HepG2 (cell line): ENCODE measurements around the gene MLLT11. TPM values are rescaled to one million over a fixed set of nuclear protein-coding genes. Genes with fewer than 3 reads are reported as not detected.

Source experiments
- ATAC-seq: fragments of 200-7000 bp; cut with Tn5 transposase; 3 replicates; pipeline ENCODE4 v1.9.1; 2020; ENCODE audit warnings: mild to moderate bottlenecking, moderate library complexity
- BruUV-seq: library from RNA; stranded (reverse); fragments of 400-500 nt; replicated peaks from 2 replicates; lab custom pipeline; 2021; lab: Mats Ljungman, UMichigan
- CTCF ChIA-PET: fragments of 300-600 bp; formaldehyde crosslinking; extraction: SDS; loops from one replicate; lab custom pipeline; 2021; ENCODE audit warnings: low total read pairs, inconsistent platforms, low intra/inter-chr PET ratio; lab: Yijun Ruan, JAX
- POLR2A ChIA-PET: fragments of 350-600 bp; sonication (Branson Sonifier 250); formaldehyde crosslinking; loops from one replicate; lab custom pipeline; 2020; ENCODE audit warnings: antibody characterized with exemption, inconsistent platforms; lab: Yijun Ruan, JAX
- DNase-seq: peaks from one replicate; pipeline ENCODE4 v3.0.0-alpha.2; 2015; ENCODE audit warnings: low spot score
- FAIRE-seq: peaks from 3 replicates; lab custom pipeline; 2011; peaks lifted over from hg19 to GRCh38; lab: Jason Lieb, UNC
- H2AFZ ChIP-seq: one replicate; pipeline ENCODE4 v1.6.1; 2011; ENCODE audit warnings: low read length, inconsistent platforms
- H3K27ac ChIP-seq: fragments of 300-600 bp; 3 replicates; pipeline ENCODE4 v1.8.0; 2011; ENCODE audit warnings: mixed run types, mild to moderate bottlenecking, mixed read lengths, low read length, inconsistent platforms; ENCODE audit not compliant: insufficient read depth; ENCODE audit errors: extremely low read length
- H3K27me3 ChIP-seq, 2 experiments: fragments of 200-600 bp in 1 of 2; 2 replicates in 1 of 2; 3 replicates in 1 of 2; pipeline versions ENCODE4 v1.6.0 to v1.8.0; 2011; ENCODE audit warnings: low read length in 2 of 2, mild to moderate bottlenecking in 2 of 2, moderate library complexity in 2 of 2, inconsistent platforms in 1 of 2; ENCODE audit not compliant: insufficient read depth in 2 of 2, control insufficient read depth in 1 of 2
- H3K36me3 ChIP-seq, 2 experiments: fragments of 200-600 bp in 1 of 2; replicated peaks in 1 of 2; 2 replicates in 1 of 2; 3 replicates in 1 of 2; pipeline versions ENCODE4 v1.5.1 to v1.8.0; 2011; ENCODE audit warnings: low read length in 2 of 2, inconsistent platforms in 1 of 2; ENCODE audit not compliant: insufficient read depth in 2 of 2, control insufficient read depth in 1 of 2
- H3K4me1 ChIP-seq: 2 replicates; pipeline ENCODE4 v1.5.1; 2012; ENCODE audit warnings: low read length, inconsistent platforms; ENCODE audit not compliant: insufficient read depth
- H3K4me2 ChIP-seq: 2 replicates; pipeline ENCODE4 v1.6.0; 2011; ENCODE audit warnings: low read depth, low read length, inconsistent platforms
- H3K4me3 ChIP-seq, 3 experiments: fragments of 200-600 bp in 1 of 3; sonication (generic), shearing (Covaris generic) in 1 of 3; replicated peaks in 1 of 3; 2 replicates each; pipeline ENCODE4 v1.5.1; 2011 to 2016; ENCODE audit warnings: low read length in 3 of 3, inconsistent platforms in 2 of 3, low read depth in 2 of 3, mild to moderate bottlenecking in 2 of 3, control low read depth in 1 of 3, mixed read lengths in 1 of 3; ENCODE audit not compliant: insufficient read depth in 1 of 3
- H3K79me2 ChIP-seq: one replicate; pipeline ENCODE4 v1.6.1; 2011; ENCODE audit warnings: low read length, inconsistent platforms; ENCODE audit not compliant: insufficient read depth
- H3K9ac ChIP-seq: 2 replicates; pipeline ENCODE4 v1.6.0; 2011; ENCODE audit warnings: mild to moderate bottlenecking, low read depth, low read length, inconsistent platforms; ENCODE audit not compliant: insufficient read depth
- H3K9me3 ChIP-seq: 2 replicates; pipeline ENCODE4 v1.5.1; 2012; ENCODE audit warnings: mild to moderate bottlenecking, low read length
- H4K20me1 ChIP-seq: 2 replicates; pipeline ENCODE4 v1.6.0; 2011; ENCODE audit warnings: inconsistent platforms, mild to moderate bottlenecking, low read length, moderate library complexity; ENCODE audit not compliant: insufficient read depth
- ASH2L ChIP-seq: fragments of 300-600, 200-600 bp; sonication (generic); IDR thresholded peaks from 2 replicates; pipeline ENCODE4 v1.7.0; 2017; ENCODE audit warnings: low read depth, mild to moderate bottlenecking, moderate library complexity, mixed read lengths, low read length; ENCODE audit not compliant: insufficient read length
- MIXL1 ChIP-seq: IDR thresholded peaks from 2 replicates; pipeline ENCODE4 v1.6.1; 2016
- PATZ1 ChIP-seq: sonication (generic); formaldehyde crosslinking; IDR thresholded peaks from 2 replicates; pipeline ENCODE4 v1.4.0; 2020; ENCODE audit warnings: missing genetic modification reagents
- SMAD1 ChIP-seq: sonication (generic); formaldehyde crosslinking; IDR thresholded peaks from 2 replicates; pipeline ENCODE4 v1.4.0; 2020; ENCODE audit warnings: missing genetic modification reagents, low read depth, mild to moderate bottlenecking, borderline replicate concordance
- SNAI1 ChIP-seq: sonication (generic); formaldehyde crosslinking; IDR thresholded peaks from 2 replicates; pipeline ENCODE4 v1.5.0; 2020; ENCODE audit warnings: mild to moderate bottlenecking, missing genetic modification reagents, borderline replicate concordance
- STAG1 ChIP-seq: sonication (generic); formaldehyde crosslinking; IDR thresholded peaks from 2 replicates; pipeline ENCODE4 v1.4.0; 2020; ENCODE audit warnings: missing genetic modification reagents
- ZNF143 ChIP-seq: sonication (generic); formaldehyde crosslinking; IDR thresholded peaks from 2 replicates; pipeline ENCODE4 v1.4.0; 2020; ENCODE audit warnings: missing genetic modification reagents
- ZNF724P ChIP-seq: sonication (generic); formaldehyde crosslinking; IDR thresholded peaks from 2 replicates; pipeline ENCODE4 v1.8.0; 2022; ENCODE audit warnings: missing genetic modification reagents, borderline replicate concordance
- WGBS: methylation state at CpG from one replicate; pipeline ENCODE4 v1.1.6; 2017; ENCODE audit warnings: low lambda C conversion rate; 5-methylcytosine and 5-hydroxymethylcytosine counted together
- in situ Hi-C: cut with HindIII; loops from 2 replicates; pipeline ENCODE4 v1.10.0; 2017; ENCODE audit warnings: low pct_unique_long_range_greater_than_20kb; ENCODE audit not compliant: extremely low pct_ligation_motif_present
- intact Hi-C: fragments of 100-400 bp; cut with micrococcal nuclease; formaldehyde crosslinking; loops from one replicate; pipeline ENCODE4 v1.10.0; 2022; ENCODE audit not compliant: unreplicated experiment
- polyA plus RNA-seq, 8 experiments: library from polyadenylated mRNA; depleted of rRNA in 3 of 8; stranded (reverse) in 7 of 8; unstranded in 1 of 8; fragments of >200 nt; fragmentation: Illumina TruSeq in 4 of 8; extraction: Trizol in 4 of 8; gene quantifications; 2 replicates each; pipeline versions ENCODE4 v1.2.1 to v1.2.3, GENCODE V29; 2011 to 2016; ENCODE audit warnings: low read depth in 4 of 8, missing spikeins in 1 of 8, mixed read lengths in 1 of 8; ENCODE audit not compliant: insufficient read depth in 1 of 8
- total RNA-seq, 5 experiments: library from RNA; depleted of rRNA; stranded (reverse); fragments of >200 nt; fragmentation: Illumina TruSeq; extraction: Trizol; gene quantifications; 2 replicates each; pipeline ENCODE4 v1.2.3, GENCODE V29; 2016; ENCODE audit warnings: low read depth in 1 of 5
- TF ChIP-seq, protein P1 (sequence below): sonication (generic); formaldehyde crosslinking; IDR thresholded peaks from 2 replicates; pipeline ENCODE4 v1.9.0; 2021; ENCODE audit warnings: missing genetic modification reagents, borderline replicate concordance
- TF ChIP-seq, protein P2 (sequence below): IDR thresholded peaks from 2 replicates; pipeline ENCODE4 v1.6.1; 2018; ENCODE audit warnings: missing genetic modification reagents
- TF ChIP-seq, protein P3 (sequence below): sonication (generic); formaldehyde crosslinking; IDR thresholded peaks from 2 replicates; pipeline ENCODE4 v1.8.0; 2022; ENCODE audit warnings: missing genetic modification reagents, mild to moderate bottlenecking, inconsistent platforms, borderline replicate concordance
- TF ChIP-seq, protein P4 (sequence below): sonication (generic); formaldehyde crosslinking; IDR thresholded peaks from 2 replicates; pipeline ENCODE4 v1.4.0; 2020; ENCODE audit warnings: missing genetic modification reagents, borderline replicate concordance

Gene MLLT11
- total and polyA plus RNA-seq, 2 of the 13 experiments (the other 11 are each of a cell fraction or from before 2014, with no cell fraction given): 0.21 to 0.22 TPM

DNA sequence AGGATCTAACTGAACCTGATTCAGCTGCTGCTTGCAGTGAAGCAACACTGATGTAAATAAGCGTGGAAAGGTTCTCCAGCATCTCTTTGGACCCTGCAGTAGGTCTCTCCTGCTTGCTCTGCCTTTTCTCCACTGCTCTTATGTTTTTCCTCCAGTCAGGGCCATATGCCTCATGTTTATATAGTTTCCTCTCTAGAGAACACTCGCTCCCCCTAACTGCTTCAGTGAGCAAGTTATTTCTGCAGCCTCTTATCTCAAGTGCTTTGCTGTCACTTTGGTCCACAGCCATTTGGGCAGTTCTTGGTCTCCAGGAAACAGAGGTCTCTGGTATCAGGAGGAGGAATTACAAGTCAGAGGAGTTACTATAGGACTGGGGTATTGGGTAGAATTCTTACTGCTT is 46.7 kb upstream of the MLLT11 start (continued):
- peak; percentile 9 for TF ChIP-seq ASH2L
- TF ChIP-seq, all 625 proteins: peak for 10

DNA sequence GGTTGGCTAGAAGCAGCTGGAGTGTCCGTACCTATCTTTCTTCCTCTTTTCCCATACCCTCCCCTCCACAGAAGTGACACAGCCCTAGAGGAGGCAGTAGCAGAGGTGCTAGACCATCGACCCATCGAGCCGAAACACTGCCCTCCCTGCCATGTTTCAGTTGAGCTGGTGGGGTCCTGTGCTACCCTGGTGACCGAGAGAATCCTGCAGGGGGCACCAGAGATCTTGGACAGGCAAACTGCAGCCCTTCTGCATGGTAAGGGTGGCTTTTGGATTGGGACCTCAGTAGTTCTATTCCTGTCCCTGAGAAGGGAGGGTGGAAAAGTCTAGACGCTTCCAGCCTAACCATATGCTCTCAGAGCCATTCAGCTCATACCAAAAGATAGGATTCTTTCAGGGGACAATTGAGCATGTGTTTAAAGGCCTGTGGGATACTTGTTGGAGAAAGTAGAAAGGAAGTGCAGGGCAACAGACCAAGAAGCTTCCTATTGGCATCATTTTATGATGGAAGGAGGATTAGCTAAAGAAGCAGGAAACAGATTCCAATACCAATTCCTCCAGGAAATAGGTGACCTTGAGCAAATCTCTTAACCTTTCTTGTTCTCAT is 35.6 kb upstream of the MLLT11 start:
- in situ Hi-C loops (no loop called here), intact Hi-C loops (loop anchor here (1.0 to 2.0 kb wide), 3 partner anchors 24 to 132 kb away; partner anchors contain the start of genes SEMA6C and TNFAIP8L2)
- BruUV-seq: no TSS peak
- Histone ChIP-seq H3K27ac (no peak overlapping the region), H3K4me2 (no peak overlapping the region), H3K9me3 (no peaks in the 10 kb centered on the region), H3K27me3 (no peaks in the 10 kb centered on the region), H4K20me1 (no peaks in the 10 kb centered on the region), H3K4me1 (no peaks in the 10 kb centered on the region), H3K9ac (no peak overlapping the region), H3K36me3 (peaks cover 9 to 38% of the 10 kb centered on the region in 2 experiments), H3K79me2 (no peaks in the 10 kb centered on the region), H3K4me3 (no peak overlapping the region), H2AFZ (no peak overlapping the region)
- peak; percentile 97 for ATAC-seq
- FAIRE-seq: peak; percentile 39
- peak; percentile 58 for DNase-seq
- CTCF ChIA-PET: interaction anchor here (1.3 to 2.2 kb wide), 3 partner anchors 11 to 132 kb away, joined by 3 to 10 read pairs (median 5); partner anchors contain the start of gene TNFAIP8L2
- POLR2A ChIA-PET: interaction anchor here (1.0 kb wide), 1 partner anchor 11 kb away, joined by 3 read pairs; no protein-coding TSS in a partner anchor
- WGBS: 76% methylated on average over 6 of the region's 6 CpGs
- TF ChIP-seq, protein P1, sequence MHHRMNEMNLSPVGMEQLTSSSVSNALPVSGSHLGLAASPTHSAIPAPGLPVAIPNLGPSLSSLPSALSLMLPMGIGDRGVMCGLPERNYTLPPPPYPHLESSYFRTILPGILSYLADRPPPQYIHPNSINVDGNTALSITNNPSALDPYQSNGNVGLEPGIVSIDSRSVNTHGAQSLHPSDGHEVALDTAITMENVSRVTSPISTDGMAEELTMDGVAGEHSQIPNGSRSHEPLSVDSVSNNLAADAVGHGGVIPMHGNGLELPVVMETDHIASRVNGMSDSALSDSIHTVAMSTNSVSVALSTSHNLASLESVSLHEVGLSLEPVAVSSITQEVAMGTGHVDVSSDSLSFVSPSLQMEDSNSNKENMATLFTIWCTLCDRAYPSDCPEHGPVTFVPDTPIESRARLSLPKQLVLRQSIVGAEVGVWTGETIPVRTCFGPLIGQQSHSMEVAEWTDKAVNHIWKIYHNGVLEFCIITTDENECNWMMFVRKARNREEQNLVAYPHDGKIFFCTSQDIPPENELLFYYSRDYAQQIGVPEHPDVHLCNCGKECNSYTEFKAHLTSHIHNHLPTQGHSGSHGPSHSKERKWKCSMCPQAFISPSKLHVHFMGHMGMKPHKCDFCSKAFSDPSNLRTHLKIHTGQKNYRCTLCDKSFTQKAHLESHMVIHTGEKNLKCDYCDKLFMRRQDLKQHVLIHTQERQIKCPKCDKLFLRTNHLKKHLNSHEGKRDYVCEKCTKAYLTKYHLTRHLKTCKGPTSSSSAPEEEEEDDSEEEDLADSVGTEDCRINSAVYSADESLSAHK (CRISPR knock-in tag): no peak
- TF ChIP-seq, protein P2, sequence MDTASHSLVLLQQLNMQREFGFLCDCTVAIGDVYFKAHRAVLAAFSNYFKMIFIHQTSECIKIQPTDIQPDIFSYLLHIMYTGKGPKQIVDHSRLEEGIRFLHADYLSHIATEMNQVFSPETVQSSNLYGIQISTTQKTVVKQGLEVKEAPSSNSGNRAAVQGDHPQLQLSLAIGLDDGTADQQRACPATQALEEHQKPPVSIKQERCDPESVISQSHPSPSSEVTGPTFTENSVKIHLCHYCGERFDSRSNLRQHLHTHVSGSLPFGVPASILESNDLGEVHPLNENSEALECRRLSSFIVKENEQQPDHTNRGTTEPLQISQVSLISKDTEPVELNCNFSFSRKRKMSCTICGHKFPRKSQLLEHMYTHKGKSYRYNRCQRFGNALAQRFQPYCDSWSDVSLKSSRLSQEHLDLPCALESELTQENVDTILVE (CRISPR knock-in tag): no peak
- 0 out of 2 replicates have a peak, but pooled peaks have one; percentile 27 for TF ChIP-seq PATZ1
- TF ChIP-seq STAG1 (CRISPR knock-in tag): peak; percentile 80
- no peak for TF ChIP-seq MIXL1 (CRISPR knock-in tag)
- TF ChIP-seq, protein P3, sequence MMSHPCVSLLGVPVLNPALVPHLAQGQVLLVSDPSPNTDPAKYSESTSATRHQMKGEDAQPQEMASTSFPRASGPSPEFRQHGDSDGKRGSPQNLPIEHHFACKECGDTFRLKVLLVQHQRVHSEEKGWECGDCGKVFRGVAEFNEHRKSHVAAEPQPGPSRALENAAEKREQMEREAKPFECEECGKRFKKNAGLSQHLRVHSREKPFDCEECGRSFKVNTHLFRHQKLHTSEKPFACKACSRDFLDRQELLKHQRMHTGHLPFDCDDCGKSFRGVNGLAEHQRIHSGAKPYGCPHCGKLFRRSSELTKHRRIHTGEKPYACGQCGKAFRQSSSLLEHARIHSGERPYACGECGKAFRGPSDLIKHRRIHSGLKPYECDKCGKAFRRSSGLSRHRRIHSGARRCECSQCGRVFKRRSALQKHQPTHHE (CRISPR knock-in tag): no peak
- no peak for TF ChIP-seq ZNF724P (CRISPR knock-in tag)
- no peak for TF ChIP-seq ZNF143 (CRISPR knock-in tag)
- no peak for TF ChIP-seq SMAD1 (CRISPR knock-in tag)
- TF ChIP-seq SNAI1 (CRISPR knock-in tag): no peak
- TF ChIP-seq, protein P4, sequence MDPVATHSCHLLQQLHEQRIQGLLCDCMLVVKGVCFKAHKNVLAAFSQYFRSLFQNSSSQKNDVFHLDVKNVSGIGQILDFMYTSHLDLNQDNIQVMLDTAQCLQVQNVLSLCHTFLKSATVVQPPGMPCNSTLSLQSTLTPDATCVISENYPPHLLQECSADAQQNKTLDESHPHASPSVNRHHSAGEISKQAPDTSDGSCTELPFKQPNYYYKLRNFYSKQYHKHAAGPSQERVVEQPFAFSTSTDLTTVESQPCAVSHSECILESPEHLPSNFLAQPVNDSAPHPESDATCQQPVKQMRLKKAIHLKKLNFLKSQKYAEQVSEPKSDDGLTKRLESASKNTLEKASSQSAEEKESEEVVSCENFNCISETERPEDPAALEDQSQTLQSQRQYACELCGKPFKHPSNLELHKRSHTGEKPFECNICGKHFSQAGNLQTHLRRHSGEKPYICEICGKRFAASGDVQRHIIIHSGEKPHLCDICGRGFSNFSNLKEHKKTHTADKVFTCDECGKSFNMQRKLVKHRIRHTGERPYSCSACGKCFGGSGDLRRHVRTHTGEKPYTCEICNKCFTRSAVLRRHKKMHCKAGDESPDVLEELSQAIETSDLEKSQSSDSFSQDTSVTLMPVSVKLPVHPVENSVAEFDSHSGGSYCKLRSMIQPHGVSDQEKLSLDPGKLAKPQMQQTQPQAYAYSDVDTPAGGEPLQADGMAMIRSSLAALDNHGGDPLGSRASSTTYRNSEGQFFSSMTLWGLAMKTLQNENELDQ: no peak
